GM21515 (cell line): ENCODE results near the gene PEX1.
A peak's percentile ranks its signal among the peaks of the same experiment; 100 is the strongest.
"Not testable (repeated sequence)": the region's sequence is repeated elsewhere in the genome, so short reads cannot be mapped to it uniquely, and the experiment has no call there.

ENCODE experiments used
- ATAC-seq: cut with Tn5 transposase; IDR thresholded peaks from one replicate; pipeline ENCODE4 v1.9.1; 2021; ENCODE audit not compliant: unreplicated experiment

PEX1 gene

GRCh38 chr7:92461027-92462003 is 67.0 kb downstream of the PEX1 start:
- ATAC-seq = no peak

DNA sequence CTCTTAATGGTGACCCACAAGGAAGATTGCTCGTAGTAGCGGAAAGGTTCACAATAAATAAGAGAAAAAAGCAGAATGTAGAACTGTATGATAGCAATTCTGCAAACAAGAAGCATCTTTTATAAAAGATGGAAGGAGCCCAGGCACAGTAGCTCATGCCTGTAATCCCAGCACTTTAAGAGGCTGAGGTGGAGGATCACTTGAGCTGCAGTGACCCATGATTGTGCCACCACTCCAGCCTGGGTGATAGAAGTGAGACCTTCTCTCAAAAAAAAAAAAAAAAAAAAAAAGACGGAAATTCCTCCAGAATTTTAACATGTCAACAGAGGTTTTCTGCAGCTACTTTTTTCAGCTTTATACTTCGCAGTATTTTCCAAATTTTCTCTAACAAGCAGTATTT is 67.8 kb downstream of the PEX1 start:
- no peak for ATAC-seq

DNA sequence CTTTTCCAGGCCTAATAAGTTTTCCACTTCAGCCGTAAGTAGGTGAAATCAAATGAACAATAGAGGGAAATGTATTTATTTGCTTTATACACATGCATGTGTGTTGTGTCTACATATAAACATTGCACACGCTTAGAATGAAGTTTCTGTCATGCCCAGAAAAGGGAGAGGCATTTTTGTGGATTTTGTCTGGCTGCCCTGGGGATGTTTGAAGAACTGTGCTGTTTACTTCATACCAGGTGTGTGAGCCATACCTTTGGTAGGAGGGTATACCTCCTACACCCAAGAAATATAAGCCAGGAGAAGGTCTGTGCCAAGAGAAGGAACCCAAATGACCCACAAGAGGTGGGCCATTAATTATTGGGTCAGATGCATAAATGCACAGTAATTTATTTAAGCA is 68.2 kb downstream of the PEX1 start:
- ATAC-seq = no peak

DNA sequence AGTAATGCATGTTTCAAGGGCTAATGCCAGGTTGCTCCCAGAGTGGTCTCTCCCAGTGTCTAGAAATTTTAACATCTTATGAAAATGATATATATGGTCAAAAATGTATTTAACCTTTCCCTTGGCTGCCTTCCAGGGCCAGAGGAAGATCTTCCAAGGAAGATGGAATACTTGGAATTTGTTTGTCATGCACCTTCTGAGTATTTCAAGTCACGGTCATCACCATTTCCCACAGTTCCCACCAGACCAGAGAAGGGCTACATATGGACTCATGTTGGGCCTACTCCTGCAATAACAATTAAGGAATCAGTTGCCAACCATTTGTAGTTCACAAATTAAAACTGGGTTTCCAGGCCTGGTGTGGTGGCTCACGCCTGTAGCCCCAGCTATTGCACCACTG is 72.1 kb downstream of the PEX1 start:
- ATAC-seq = no peak

- no peak for ATAC-seq
Measured at GRCh38 chr7:92451645-92452044, 76.7 kb downstream of the PEX1 start.

DNA sequence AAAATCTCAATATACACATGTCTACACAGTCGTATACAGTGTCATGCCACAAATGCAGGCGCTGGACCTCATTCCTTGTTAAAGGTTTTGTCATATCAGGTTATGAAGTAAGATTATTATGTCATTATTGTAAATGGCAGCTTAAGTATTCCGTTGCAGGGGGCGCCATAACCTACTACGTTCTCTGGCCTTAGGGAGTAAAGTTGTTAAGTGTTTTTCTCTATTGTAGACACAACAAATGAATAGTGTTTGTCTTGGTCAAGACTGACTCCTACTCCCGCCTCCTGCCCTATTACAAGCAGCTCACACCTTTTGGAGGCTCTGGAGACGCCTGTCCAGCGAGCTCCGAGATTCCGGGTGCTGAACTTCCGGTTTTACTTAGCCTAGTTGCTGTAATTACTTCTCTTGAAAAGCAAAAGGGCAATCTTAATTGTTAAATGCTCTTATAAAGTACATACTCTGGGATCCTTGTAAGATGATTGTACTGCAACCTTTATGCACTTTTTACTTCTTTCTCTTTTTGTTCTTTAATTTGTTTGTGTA is 80.0 kb downstream of the PEX1 start:
- peak; percentile 52 for ATAC-seq

DNA sequence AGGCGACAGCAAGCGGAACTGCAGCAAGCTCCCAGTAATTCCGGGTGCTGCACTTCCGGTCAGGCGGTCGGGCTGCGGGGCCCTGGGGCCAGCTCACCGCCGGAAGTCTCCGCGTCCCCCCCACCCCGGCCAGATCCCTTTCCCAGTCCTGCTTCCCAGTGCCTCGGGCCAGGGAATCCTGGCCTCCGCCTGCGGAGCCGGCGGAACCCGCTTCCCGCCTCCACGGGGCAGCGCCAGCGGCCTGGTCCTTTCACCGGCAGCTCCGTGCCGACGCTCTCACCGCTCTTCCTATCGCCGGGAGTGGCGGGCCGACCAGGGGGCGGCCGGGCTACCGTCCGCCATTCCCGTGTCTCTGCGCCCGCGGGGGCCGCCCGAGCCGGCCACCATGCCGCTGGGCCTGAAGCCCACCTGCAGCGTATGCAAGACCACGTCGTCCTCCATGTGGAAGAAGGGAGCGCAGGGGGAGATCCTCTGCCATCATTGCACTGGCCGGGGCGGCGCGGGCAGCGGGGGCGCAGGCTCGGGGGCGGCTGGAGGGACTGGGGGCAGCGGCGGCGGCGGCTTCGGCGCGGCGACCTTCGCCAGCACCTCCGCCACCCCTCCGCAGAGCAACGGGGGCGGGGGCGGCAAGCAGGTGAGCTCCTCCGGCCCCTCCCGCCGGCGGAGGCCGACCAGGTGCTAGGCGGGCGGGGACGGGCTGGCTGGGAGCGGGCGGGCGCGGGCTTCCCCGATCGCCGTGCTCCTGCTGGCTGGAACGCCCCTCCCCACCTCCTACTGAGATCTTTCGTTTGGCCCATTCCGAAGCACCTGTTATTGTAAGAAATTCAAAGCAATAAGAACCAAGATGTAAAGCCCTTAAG is 80.7 kb downstream of the PEX1 start, which contains the start of gene GATAD1:
Gene GATAD1 (plus strand): TSS at position 138 of the 860 bp plus-strand sequence. CDS start 248 bp downstream, at position 386.
- peak; percentile 88 for ATAC-seq

DNA sequence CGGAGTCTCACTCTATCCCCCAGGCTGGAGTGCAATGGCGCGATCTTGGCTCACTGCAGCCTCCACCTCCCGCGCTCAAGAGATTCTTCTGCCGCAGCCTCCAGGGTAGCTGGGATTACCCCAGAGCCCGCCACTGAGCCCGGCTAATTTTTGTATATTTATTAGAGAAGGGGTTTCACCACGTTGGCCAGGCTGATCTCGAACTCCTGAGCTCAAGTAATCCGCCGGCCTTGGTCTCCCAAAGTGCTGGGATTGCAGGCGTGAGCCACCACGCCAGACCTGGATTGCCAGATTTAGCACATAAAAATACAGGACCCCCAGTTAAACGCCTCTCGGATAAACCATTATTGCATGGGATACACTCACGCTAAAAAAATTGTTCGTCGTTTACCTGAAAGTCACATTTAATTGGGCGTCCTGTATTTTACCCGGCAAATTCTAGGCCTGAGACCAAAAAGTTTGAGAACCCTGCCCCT is 81.4 kb downstream of the PEX1 start:
- ATAC-seq = no peak

DNA sequence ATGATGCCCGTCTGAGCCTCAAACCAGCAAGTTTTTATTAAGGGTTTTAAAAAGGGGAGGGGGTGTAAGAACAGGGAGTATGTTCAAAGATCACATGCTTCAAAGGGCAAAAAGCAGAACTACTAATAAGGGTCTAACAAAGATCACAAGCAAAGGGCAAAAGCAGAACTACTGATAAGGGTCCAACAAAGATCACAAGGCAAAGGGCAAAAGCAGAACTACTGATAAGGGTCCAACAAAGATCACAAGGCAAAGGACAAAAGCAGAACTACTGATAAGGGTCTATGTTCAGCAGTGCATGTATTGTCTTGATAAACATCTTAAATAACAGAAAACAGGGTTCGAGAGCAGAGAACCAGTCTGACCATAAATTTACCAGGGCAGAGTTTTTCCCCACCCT is 85.6 kb downstream of the PEX1 start:
- not testable (repeated sequence) for ATAC-seq

DNA sequence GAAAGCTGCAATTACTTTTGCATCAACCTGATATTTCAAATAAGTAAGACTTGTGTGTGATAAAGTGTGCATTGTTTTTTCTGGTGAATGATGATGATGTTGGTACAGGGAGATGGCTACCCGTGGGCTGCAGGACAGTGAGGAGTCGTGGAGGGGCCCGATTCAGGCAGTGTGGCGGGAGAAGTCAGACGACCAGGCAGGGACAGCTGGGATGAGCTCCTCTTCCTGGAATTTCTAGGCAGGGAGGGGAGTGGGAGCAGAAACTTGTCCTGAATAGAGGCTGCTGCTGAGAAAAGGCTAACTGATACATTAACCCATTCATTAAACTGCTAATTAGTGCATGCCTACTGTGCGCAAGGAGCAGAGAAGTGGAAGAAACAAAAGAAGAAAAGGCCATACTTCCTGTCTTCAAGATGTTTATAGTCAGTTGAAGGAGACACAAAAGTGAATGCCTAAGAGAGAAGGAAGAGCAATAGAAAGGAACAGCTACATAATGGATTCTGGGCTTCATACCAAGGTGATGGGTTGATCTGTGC is 90.3 kb downstream of the PEX1 start:
- ATAC-seq = no peak
